ENCODE results near the gene PANX1.

Gene PANX1

GRCh38 chr11:94129512-94130297 lies 1.1 kb downstream of the PANX1 start:
- no peak for DNase-seq (ENCODE audit: low spot score)

GRCh38 chr11:94130298-94131046 lies 1.8 kb downstream of the PANX1 start:
- DNase-seq (ENCODE audit: low spot score) = no peak

DNA sequence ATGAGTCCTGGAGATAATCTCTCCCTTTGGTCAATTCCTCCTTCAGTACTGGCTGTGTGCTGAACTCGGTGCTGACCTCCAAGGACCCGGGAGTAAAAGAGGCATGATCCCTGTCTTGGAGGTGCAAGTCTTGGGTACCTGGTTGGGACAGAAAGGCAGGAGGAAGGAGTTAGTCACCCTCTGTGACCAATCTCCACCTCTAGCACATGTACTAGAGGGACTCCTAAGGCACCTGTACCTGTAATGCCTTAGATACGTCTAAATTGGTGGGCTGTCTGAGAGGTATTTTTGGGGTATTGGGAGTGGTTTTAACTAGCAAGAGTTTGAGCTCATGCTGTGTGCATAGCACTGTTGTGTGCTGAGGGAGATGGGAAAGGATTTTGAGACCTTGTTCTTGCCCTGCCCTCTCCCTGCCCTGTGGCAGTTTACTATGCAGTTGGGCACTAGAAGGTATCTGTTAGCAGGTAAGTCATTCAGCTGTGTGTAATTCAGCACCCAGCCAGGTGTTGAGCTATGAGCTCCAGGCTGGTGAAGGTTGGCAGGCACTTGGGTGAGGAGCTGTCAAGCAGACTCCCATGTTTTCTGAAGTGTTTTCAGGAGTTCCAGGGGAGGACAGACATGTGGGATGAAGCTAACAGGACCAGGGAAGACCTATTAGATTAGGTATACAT lies 2.5 kb downstream of the PANX1 start:
- no peak for DNase-seq (ENCODE audit: low spot score)

GRCh38 chr11:94131718-94132115 lies 3.1 kb downstream of the PANX1 start:
- no peak for DNase-seq (ENCODE audit: low spot score)

DNA sequence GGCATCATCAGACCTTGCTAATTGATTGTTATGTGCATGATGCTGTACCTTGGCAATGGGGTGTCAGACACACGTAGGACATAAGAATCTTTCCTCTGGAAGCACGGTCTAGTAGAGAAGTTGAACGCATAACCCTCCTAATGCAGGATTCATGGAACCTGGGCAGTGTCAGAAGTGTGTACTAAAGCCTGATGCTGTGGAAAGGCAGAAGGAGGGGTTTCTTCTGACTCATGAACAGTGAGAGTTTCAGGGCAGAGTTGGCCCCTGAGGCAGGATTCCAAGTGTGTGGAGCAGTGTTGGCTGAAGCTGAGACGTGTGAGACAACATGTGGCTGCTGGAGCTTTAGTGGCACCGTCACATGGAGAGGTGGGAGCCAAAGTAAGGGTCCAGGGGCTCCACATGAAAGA lies 3.5 kb downstream of the PANX1 start:
- no peak for DNase-seq (ENCODE audit: low spot score)

- no peak for DNase-seq (ENCODE audit: low spot score)
Observed at GRCh38 chr11:94132823-94133408, 4.3 kb downstream of the PANX1 start.

GRCh38 chr11:94133752-94134151 lies 5.1 kb downstream of the PANX1 start:
- DNase-seq (ENCODE audit: low spot score) = no peak

DNA sequence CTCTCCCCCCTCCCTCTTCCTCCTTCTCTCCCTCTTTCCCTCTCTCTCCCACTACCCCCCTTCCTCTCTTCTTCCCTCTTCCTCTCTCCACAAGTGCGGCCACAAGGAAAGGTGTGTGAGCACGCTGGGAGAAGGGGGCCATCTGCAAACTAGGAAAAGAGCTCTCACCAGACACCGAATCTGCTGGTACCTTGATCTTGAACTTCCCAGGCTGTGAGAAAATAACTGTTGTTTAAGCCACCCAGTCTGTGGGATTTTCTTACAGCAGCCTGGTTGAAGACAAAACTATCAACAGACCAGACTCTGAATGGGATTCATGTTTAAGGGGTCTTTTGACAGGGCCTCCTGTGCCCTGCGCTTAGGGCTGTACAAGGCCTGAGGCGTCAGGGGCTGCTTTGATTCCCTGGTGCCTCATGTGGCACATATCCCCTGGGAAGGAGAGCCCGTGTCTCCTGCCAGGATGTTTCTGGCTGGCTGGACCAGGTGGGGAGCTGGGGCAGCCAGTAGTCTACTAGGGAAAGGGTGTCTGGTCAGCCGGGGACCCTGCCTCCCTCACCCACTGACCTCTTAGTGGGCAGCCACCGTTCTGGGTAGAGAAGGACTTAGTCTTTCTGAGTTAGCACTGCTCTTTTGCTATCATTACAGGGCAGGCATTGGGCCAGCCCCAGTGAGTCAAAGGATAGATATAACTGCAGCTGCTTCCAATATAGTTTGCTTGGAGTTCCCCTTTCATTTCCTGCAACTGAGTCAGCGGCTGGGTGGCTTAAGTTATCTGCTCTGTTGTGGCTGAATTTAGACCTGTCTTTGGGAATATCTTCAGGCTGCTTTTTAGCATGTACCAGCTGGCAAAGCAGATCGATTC lies 6.2 kb downstream of the PANX1 start:
- DNase-seq (ENCODE audit: low spot score) = peak; percentile 86

DNA sequence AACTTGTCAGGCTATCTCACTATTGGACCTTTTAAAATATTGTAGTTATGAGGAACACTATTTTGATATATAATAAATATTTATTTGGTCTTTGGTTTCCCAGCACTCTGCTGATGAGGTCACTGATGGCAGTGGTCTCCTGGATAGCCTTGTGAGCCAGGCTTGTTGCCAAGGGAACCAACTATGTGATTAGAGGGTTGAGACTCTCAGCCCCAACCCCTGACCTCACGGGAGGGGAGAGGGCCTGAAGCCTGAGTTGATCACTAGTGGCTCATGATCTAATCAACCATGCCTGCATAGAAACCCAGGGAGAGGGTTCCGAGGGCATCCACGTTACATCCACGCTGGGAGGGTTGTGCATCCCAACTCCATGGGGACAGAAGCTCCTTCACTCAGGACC lies 10.8 kb downstream of the PANX1 start:
- DNase-seq (ENCODE audit: low spot score) = no peak

GRCh38 chr11:94140154-94140655 lies 11.6 kb downstream of the PANX1 start:
- DNase-seq (ENCODE audit: low spot score) = no peak

DNA sequence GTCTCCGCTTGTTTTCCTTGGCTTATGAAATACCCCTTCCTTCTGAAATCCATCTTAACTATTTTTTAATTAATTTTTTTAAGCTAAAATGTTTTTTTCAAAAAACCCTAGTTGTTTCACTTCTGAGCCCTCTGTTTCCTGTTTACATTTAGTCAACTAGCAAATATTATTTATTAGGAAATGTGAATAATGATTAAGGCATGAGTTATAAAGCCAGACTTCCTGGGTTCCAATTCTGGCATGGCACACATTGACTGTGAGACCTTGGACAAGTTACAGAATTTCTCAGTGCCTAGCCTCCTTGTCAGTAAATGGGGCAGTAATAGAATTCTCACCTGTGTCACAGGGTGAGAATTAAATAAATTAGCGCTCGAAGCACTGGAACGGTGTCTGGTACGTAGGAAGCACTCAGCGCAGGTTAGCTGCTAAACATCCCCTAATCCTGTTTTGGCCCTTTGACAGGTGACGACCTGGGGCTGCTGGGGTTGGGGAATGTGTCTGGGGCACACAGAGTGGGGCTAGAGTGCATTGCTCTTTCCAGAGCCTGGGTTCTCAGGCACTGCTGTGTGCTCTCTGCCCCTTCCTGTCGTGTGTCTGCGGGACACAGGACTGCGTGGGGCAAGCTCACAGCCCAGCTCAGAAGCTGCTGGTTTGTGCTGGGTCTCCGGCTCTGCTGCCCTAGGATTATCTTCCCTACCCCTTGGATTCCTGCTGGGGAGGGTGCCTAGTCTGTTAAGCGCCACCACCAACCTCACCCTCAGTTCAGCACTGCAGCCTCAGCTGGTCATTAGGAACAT lies 13.1 kb downstream of the PANX1 start:
- no peak for DNase-seq (ENCODE audit: low spot score)

- DNase-seq (ENCODE audit: low spot score) = no peak
Observed at GRCh38 chr11:94142308-94143281, 14.0 kb downstream of the PANX1 start.

GRCh38 chr11:94144216-94144615 lies 15.6 kb downstream of the PANX1 start:
- no peak for DNase-seq (ENCODE audit: low spot score)

GRCh38 chr11:94144664-94145063 lies 16.0 kb downstream of the PANX1 start:
- no peak for DNase-seq (ENCODE audit: low spot score)

- DNase-seq (ENCODE audit: low spot score) = no peak
Observed at GRCh38 chr11:94145431-94145830, 16.8 kb downstream of the PANX1 start.

GRCh38 chr11:94145916-94146315 lies 17.3 kb downstream of the PANX1 start:
- no peak for DNase-seq (ENCODE audit: low spot score)

DNA sequence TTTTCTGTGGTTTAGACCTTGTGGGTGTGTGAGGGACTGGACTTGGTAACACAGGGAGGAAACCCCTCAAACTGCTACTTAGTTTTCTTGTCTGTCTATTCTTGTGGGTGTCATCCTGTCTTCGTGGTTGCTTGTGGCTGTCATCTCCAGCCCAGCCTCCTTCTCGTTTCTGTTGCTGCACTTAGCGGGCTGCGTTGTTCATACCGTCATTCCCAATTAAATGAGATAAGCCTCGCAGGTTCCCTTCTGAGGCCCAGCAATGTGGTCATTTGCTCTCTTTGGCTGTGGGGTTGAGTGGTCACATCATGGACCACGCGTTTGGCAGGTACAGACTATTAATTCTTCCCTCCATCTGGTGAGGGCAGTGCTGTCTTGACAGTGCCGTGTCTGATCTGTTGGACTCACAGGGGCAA lies 18.8 kb downstream of the PANX1 start:
- DNase-seq (ENCODE audit: low spot score) = no peak

DNA sequence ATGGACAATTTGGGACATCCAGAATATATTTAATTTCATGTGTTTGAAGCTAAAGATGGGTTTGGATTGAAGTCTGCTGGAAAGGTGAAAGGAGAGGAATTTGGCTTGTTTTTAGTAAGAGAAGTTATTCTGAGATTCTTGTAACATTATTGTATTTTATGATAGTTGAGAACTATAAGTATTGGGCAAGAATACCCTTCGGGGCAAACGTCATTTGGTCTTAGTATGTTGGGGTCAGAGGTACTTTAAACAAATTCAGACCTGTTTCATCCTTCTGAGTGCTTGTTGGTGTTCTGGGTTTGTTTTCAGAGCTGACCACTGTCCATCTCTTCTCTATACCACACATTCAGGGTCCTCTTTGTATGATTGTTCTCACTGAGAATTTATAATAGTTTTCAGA lies 19.5 kb downstream of the PANX1 start:
- no peak for DNase-seq (ENCODE audit: low spot score)

DNA sequence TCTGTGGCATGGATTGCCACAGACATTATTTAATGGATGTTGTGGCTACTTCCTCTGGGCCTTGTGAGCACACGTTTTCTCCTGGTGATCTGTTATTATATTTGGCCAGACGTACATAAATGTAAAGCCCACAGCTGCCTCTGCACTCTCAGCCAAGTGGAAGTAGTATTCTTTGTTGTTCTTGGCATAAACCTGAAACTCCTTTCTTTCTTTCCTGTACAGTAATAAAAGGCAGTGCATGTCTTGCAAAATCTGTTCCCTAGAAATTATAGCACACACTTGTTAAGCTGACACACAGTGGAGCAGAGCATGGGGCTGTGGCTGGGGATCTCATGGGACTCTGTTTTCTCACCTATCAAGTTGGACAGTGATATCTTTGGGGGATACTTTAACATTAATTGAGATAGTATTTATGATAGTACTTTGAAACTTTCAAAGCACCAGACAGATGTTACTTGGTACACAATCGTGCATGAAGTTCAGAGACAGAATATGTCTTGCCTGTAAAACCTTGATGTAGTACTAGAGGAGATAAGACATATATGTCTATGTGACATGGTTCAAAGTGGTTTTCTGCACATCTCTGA lies 20.9 kb downstream of the PANX1 start:
- DNase-seq (ENCODE audit: low spot score) = no peak
